K562 (cell line): ENCODE measurements around the gene NEU3. TPM values are rescaled to one million over a fixed set of nuclear protein-coding genes. Genes with fewer than 3 reads are reported as not detected.

Experiments used
- CREB1 ChIP-seq, 2 experiments: sonication (generic) in 1 of 2; formaldehyde crosslinking in 1 of 2; IDR thresholded peaks; 2 replicates each; pipeline versions ENCODE4 v1.6.1 to v1.8.0; 2012 to 2022; ENCODE audit warnings: inconsistent platforms in 1 of 2, mild to moderate bottlenecking in 1 of 2, missing genetic modification reagents in 1 of 2, moderate library complexity in 1 of 2
- CXXC5 ChIP-seq: fragments of 250-450 bp; sonication (Bioruptor Pico); IDR thresholded peaks from 2 replicates; pipeline ENCODE4 v1.8.0; 2022; ENCODE audit warnings: inconsistent platforms, mild to moderate bottlenecking, moderate library complexity
- EGR1 ChIP-seq: fragments of 450-650 bp; conservative IDR thresholded peaks from 2 replicates; pipeline ENCODE4 v1.6.1; 2017; ENCODE audit warnings: mild to moderate bottlenecking
- MEIS2 ChIP-seq: fragments of 450-650 bp; IDR thresholded peaks from 2 replicates; pipeline ENCODE4 v1.6.1; 2014; ENCODE audit warnings: mild to moderate bottlenecking; ENCODE audit not compliant: partially characterized antibody
- PHF8 ChIP-seq: fragments of 200-600 bp; sonication (generic); IDR thresholded peaks from 2 replicates; pipeline ENCODE4 v1.6.1; 2012; ENCODE audit warnings: mixed run types, mild to moderate bottlenecking, inconsistent platforms, low read length, moderate library complexity, borderline replicate concordance
- PPARD ChIP-seq: fragments of 250-450 bp; sonication (Bioruptor Pico); IDR thresholded peaks from 2 replicates; pipeline ENCODE4 v1.8.0; 2022; ENCODE audit warnings: inconsistent platforms, mild to moderate bottlenecking, moderate library complexity
- RUNX1 ChIP-seq: sonication (generic); IDR thresholded peaks from 2 replicates; pipeline ENCODE4 v1.6.1; 2016; ENCODE audit warnings: antibody characterized with exemption, low read depth
- TBP ChIP-seq: optimal IDR thresholded peaks from 2 replicates; pipeline ENCODE3; 2011; ENCODE audit warnings: low read depth, low read length, improper control_type of control experiment
- polyA plus RNA-seq, 8 experiments: library from polyadenylated mRNA; depleted of rRNA in 4 of 8; stranded (reverse) in 5 of 8; unstranded in 3 of 8; fragments of >200 nt; fragmentation: Nextera tagmentation in 2 of 8; fragmentation: Illumina TruSeq in 1 of 8; extraction: Ambion mirVana in 2 of 8; extraction: Trizol in 1 of 8; gene quantifications; 2 replicates each; pipeline versions ENCODE4 v1.2.1 to v1.2.3, GENCODE V29; 2011 to 2014; ENCODE audit warnings: inconsistent platforms in 1 of 8, missing spikeins in 1 of 8
- total RNA-seq, 7 experiments: library from RNA; depleted of rRNA in 6 of 7; stranded (reverse); fragments of >200 nt in 6 of 7; fragmentation: Illumina TruSeq in 2 of 7; extraction: Trizol in 2 of 7; gene quantifications; 2 replicates each; pipeline versions ENCODE4 v1.2.1 to v1.2.3, GENCODE V29; 2011 to 2021; ENCODE audit warnings: low replicate concordance in 1 of 7
- TF ChIP-seq, protein P1 (sequence below), 2 experiments: fragments of 450-650 bp in 1 of 2; sonication (generic) in 1 of 2; formaldehyde crosslinking in 1 of 2; IDR thresholded peaks; 2 replicates each; pipeline versions ENCODE4 v1.7.1 to v1.9.0; 2016 to 2022; ENCODE audit warnings: inconsistent platforms in 1 of 2, mild to moderate bottlenecking in 1 of 2, missing genetic modification reagents in 1 of 2
- TF ChIP-seq, protein P2 (sequence below): fragments of 450-650 bp; IDR thresholded peaks from 2 replicates; pipeline ENCODE4 v1.6.1; 2017; ENCODE audit warnings: antibody characterized with exemption, mild to moderate bottlenecking

Gene NEU3
- total and polyA plus RNA-seq, 9 of the 15 experiments (the other 6 are each of a cell fraction or from before 2014, with no cell fraction given): 6.2 to 41.3 (median 31.1) TPM

DNA sequence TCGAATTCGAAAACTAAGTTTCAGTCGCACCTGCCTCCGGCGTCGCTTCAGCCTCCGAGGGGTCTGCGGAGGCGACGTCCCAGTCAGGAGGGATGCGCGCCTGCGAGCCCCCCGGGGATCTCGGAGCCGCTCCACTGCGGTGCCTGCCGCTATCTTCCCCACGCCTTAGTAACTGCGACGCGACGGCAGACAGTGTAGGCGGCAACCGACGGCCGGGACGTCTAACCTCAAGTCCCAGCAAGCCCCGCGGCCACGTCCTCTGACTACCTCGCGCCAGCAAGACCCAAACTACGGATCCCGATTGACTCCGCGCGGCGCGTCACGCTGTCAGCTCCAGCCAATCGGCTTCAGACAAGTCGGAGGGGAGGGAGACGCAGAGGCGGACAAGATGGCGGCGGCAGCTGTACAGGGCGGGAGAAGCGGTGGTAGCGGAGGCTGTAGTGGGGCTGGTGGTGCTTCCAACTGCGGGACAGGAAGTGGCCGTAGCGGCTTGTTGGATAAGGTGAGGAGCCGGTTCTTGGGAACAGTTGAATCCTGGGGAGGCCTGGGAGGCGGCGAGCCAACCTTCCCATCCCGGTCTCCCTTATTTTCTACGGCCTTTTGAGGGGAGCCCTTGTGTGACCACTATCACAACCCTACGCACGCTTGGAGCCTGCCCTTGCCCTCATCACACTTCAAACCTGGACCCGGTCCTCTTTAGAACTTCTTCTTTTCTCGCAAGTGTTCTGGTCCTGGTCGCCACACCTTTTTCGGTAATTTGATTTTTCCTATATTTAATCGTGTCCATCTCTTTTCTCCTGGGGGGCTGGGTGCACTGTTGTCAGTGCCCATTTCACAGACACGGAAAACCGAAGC is 39.6 kb upstream of the NEU3 start, which contains the start of the genes SPCS2 and XRRA1 (continued):
- TF ChIP-seq, protein P1, sequence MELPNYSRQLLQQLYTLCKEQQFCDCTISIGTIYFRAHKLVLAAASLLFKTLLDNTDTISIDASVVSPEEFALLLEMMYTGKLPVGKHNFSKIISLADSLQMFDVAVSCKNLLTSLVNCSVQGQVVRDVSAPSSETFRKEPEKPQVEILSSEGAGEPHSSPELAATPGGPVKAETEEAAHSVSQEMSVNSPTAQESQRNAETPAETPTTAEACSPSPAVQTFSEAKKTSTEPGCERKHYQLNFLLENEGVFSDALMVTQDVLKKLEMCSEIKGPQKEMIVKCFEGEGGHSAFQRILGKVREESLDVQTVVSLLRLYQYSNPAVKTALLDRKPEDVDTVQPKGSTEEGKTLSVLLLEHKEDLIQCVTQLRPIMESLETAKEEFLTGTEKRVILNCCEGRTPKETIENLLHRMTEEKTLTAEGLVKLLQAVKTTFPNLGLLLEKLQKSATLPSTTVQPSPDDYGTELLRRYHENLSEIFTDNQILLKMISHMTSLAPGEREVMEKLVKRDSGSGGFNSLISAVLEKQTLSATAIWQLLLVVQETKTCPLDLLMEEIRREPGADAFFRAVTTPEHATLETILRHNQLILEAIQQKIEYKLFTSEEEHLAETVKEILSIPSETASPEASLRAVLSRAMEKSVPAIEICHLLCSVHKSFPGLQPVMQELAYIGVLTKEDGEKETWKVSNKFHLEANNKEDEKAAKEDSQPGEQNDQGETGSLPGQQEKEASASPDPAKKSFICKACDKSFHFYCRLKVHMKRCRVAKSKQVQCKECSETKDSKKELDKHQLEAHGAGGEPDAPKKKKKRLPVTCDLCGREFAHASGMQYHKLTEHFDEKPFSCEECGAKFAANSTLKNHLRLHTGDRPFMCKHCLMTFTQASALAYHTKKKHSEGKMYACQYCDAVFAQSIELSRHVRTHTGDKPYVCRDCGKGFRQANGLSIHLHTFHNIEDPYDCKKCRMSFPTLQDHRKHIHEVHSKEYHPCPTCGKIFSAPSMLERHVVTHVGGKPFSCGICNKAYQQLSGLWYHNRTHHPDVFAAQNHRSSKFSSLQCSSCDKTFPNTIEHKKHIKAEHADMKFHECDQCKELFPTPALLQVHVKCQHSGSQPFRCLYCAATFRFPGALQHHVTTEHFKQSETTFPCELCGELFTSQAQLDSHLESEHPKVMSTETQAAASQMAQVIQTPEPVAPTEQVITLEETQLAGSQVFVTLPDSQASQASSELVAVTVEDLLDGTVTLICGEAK (IDR thresholded peaks at IDR 0.05): 0 out of 2 replicates have a peak, but pooled peaks have one; percentile 7
- TF ChIP-seq, protein P1 (CRISPR knock-in tag; IDR thresholded peaks at IDR 0.05): no peak
- TF ChIP-seq MEIS2: peak; percentile 49
- no peak for TF ChIP-seq PPARD (CRISPR knock-in tag)
- peak; percentile 97 for TF ChIP-seq CXXC5 (CRISPR knock-in tag)
- peak; percentile 99 for TF ChIP-seq PHF8
- TF ChIP-seq EGR1: peak; percentile 74
- TF ChIP-seq CREB1 (IDR thresholded peaks at IDR 0.05): peak; percentile 94
- peak; percentile 96 for TF ChIP-seq CREB1 (CRISPR knock-in tag; IDR thresholded peaks at IDR 0.05)
- TF ChIP-seq, protein P2, sequence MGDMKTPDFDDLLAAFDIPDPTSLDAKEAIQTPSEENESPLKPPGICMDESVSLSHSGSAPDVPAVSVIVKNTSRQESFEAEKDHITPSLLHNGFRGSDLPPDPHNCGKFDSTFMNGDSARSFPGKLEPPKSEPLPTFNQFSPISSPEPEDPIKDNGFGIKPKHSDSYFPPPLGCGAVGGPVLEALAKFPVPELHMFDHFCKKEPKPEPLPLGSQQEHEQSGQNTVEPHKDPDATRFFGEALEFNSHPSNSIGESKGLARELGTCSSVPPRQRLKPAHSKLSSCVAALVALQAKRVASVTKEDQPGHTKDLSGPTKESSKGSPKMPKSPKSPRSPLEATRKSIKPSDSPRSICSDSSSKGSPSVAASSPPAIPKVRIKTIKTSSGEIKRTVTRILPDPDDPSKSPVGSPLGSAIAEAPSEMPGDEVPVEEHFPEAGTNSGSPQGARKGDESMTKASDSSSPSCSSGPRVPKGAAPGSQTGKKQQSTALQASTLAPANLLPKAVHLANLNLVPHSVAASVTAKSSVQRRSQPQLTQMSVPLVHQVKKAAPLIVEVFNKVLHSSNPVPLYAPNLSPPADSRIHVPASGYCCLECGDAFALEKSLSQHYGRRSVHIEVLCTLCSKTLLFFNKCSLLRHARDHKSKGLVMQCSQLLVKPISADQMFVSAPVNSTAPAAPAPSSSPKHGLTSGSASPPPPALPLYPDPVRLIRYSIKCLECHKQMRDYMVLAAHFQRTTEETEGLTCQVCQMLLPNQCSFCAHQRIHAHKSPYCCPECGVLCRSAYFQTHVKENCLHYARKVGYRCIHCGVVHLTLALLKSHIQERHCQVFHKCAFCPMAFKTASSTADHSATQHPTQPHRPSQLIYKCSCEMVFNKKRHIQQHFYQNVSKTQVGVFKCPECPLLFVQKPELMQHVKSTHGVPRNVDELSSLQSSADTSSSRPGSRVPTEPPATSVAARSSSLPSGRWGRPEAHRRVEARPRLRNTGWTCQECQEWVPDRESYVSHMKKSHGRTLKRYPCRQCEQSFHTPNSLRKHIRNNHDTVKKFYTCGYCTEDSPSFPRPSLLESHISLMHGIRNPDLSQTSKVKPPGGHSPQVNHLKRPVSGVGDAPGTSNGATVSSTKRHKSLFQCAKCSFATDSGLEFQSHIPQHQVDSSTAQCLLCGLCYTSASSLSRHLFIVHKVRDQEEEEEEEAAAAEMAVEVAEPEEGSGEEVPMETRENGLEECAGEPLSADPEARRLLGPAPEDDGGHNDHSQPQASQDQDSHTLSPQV: peak; percentile 58; the same call in 1 of the 2 replicates
- peak; percentile 73 for TF ChIP-seq TBP
- peak; percentile 69; the same call in 1 of the 2 replicates for TF ChIP-seq RUNX1
